Thyroid gland (tissue), 4 donors: ENCODE measurements around the gene AQR.

Experiments
- POLR2A ChIP-seq, 2 donors: fragments of 450-650 bp; IDR thresholded peaks; one replicate each; pipeline ENCODE4 v1.6.1; 2017; ENCODE audit warnings: antibody characterized with exemption in 2 of 2, mild to moderate bottlenecking in 2 of 2, moderate library complexity in 1 of 2
- TF ChIP-seq, protein P1 (sequence below), 6 experiments: fragments of 200-600 bp in 3 of 6; fragments of 450-650 bp in 3 of 6; sonication (generic) in 3 of 6; IDR thresholded peaks; one replicate each; pipeline ENCODE4 v1.5.1; 2016 to 2019; ENCODE audit warnings: antibody characterized with exemption in 6 of 6, mild to moderate bottlenecking in 2 of 6, inconsistent platforms in 1 of 6, moderate library complexity in 1 of 6

DNA sequence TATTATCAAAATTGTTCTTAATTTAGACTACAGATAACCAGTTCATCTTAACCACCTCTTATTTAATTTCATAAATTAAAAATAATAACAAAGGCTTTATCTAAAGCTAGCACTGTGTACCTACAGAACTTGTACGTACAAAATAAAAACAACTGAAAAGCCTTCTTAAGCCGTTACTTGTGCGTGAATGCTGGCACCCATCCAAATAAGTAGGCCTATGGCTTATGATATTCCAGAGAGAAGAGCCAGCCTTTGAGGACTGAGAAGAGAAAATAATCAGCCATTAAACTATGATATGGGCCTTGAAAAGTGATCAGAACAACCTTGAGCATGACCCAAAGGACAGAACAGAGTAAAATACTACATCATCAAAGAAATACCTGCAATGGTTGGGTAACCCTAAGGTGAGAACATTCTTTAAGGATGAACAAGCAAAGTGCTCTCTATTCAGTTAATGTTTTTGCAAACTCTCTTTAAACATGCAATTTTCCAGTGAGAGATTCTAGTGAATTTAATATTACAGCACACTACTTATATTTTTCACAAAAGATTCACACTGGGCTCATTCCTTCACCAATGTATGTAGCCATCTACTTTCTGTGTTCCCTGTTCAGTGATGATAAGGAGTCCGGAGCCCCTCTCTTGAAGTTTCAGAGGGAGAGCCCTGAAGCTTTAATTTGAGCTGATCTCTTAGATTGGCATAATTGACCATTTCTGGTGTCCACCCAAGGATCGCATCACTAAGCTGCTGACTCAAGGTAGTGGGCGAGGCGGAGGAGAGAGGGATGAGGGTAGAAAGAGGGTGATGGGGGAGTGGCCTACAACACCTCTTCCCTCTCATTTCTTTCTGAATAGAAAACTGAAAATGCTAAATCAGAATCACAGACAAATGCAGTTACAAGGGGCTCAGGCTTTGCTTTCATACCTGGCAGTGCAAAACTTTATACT lies 166.5 kb downstream of the AQR start:
- TF ChIP-seq, protein P1, sequence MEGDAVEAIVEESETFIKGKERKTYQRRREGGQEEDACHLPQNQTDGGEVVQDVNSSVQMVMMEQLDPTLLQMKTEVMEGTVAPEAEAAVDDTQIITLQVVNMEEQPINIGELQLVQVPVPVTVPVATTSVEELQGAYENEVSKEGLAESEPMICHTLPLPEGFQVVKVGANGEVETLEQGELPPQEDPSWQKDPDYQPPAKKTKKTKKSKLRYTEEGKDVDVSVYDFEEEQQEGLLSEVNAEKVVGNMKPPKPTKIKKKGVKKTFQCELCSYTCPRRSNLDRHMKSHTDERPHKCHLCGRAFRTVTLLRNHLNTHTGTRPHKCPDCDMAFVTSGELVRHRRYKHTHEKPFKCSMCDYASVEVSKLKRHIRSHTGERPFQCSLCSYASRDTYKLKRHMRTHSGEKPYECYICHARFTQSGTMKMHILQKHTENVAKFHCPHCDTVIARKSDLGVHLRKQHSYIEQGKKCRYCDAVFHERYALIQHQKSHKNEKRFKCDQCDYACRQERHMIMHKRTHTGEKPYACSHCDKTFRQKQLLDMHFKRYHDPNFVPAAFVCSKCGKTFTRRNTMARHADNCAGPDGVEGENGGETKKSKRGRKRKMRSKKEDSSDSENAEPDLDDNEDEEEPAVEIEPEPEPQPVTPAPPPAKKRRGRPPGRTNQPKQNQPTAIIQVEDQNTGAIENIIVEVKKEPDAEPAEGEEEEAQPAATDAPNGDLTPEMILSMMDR (IDR thresholded peaks at IDR 0.05): no peak
- TF ChIP-seq POLR2A (IDR thresholded peaks at IDR 0.05): no peak
